Activated T-cell treated with anti-CD3 and anti-CD28 coated beads, Interleukin-2, amount 50 U/mL, for 24 hours (primary cell): Measurements from ENCODE around the gene MTHFD1L.

Experiments
- DNase-seq: peaks from one replicate; pipeline ENCODE4 v3.0.0-alpha.2; 2020
- H3K27ac Mint-ChIP-seq: 2 replicates; pipeline ENCODE4 v1.8.0; 2020; ENCODE audit warnings: mild to moderate bottlenecking, mixed read lengths
- H3K27me3 Mint-ChIP-seq: 2 replicates; pipeline ENCODE4 v1.8.0; 2020; ENCODE audit warnings: mixed read lengths
- H3K36me3 Mint-ChIP-seq: 2 replicates; pipeline ENCODE4 v1.8.0; 2020; ENCODE audit warnings: low read depth, mixed read lengths
- H3K4me1 Mint-ChIP-seq: 2 replicates; pipeline ENCODE4 v1.8.0; 2020; ENCODE audit warnings: low read depth, mixed read lengths
- H3K4me3 Mint-ChIP-seq: 2 replicates; pipeline ENCODE4 v1.8.0; 2020; ENCODE audit warnings: mild to moderate bottlenecking, moderate library complexity, mixed read lengths
- H3K9me3 Mint-ChIP-seq: 2 replicates; pipeline ENCODE4 v1.8.0; 2020; ENCODE audit warnings: mixed read lengths

MTHFD1L gene

DNA sequence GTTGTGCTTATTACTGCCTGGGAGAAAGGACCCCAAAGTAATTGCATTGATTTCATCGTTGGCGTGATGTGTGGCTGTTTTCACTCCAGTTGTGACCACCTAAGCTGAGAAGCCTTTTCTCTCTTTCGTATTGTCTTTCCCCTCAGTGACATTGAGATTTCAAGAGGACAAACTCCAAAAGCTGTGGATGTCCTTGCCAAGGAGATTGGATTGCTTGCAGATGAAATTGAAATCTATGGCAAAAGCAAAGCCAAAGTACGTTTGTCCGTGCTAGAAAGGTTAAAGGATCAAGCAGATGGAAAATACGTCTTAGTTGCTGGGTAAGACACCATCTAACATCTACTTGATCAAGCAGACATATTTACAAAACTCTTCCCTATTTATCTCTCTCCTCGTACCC lies 60.5 kb downstream of the MTHFD1L start:
- peaks cover 89% of the 10 kb centered on the region for H3K36me3 Mint-ChIP-seq
- no peak for DNase-seq
- no peak overlapping the region for H3K4me3 Mint-ChIP-seq
- no peaks in the 10 kb centered on the region for H3K27me3 Mint-ChIP-seq
- H3K9me3 Mint-ChIP-seq: no peaks in the 10 kb centered on the region
- H3K27ac Mint-ChIP-seq: no peak overlapping the region
- H3K4me1 Mint-ChIP-seq: no peaks in the 10 kb centered on the region

DNA sequence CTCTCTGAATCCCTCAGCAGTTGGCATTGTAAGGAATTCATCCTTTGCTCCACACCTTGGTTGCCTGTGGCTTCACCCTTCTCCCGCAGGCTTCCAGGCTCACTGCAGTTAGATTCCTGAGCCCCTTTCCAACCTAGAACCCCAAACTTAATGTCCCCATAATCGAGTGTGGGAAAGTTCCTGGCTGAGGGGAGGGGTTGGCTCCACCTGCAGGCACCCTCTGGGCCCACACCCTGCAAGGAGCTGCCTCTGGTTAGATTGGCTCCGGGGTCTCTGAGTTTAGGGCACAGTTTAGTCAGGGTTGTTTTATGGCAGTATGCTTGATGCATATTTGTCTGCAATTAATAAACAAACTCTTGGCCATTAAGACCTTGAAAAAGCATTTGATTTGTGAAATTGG lies 63.4 kb downstream of the MTHFD1L start:
- H3K27ac Mint-ChIP-seq: no peak overlapping the region
- peaks cover 91% of the 10 kb centered on the region for H3K36me3 Mint-ChIP-seq
- no peaks in the 10 kb centered on the region for H3K27me3 Mint-ChIP-seq
- no peak overlapping the region for H3K4me3 Mint-ChIP-seq
- H3K4me1 Mint-ChIP-seq: no peaks in the 10 kb centered on the region
- H3K9me3 Mint-ChIP-seq: no peaks in the 10 kb centered on the region
- no peak for DNase-seq

DNA sequence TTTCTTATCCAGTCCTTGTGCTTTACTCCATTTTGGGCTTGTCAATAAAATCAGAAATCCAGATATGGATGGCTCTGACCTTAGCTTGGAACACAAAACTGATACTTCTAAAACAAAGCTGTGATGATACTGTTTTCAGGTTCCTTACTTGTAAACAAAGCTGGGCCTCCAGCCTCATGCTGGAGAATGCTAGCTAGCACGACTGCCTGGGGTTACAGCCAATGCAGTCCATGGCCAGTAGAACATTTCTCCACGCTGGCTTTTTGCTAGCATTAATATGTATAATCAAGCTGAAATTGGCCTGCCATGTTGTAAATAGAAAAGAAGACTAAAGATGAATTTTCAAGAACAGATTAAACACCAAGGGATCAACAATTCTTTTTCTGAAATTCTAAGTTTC lies 63.9 kb downstream of the MTHFD1L start:
- peaks cover 91% of the 10 kb centered on the region for H3K36me3 Mint-ChIP-seq
- H3K4me1 Mint-ChIP-seq: no peaks in the 10 kb centered on the region
- no peak overlapping the region for H3K4me3 Mint-ChIP-seq
- H3K27ac Mint-ChIP-seq: no peak overlapping the region
- H3K27me3 Mint-ChIP-seq: no peaks in the 10 kb centered on the region
- H3K9me3 Mint-ChIP-seq: no peaks in the 10 kb centered on the region
- no peak for DNase-seq

DNA sequence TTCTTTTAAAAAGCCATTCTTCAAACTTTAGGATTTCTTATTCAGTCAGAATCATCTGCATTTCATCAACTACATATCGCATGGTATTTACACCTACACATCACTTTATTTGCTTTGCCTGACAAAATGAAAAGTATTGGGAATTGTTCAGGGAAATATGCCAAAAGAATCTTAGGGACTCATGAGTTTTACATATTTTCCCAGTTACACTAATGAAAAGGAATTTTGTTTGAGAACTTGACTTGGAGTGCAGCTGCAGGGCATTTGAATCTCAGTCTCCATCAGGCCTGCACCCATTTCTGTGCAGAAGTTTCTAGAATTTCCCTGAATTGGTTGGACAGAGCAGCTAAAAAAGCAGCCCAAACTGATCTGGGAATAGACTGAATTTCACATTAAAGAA lies 65.3 kb downstream of the MTHFD1L start:
- Mint-ChIP-seq H3K4me3 (no peak overlapping the region), H3K27ac (no peak overlapping the region), H3K9me3 (no peaks in the 10 kb centered on the region), H3K4me1 (no peaks in the 10 kb centered on the region), H3K36me3 (peaks cover 91% of the 10 kb centered on the region), H3K27me3 (no peaks in the 10 kb centered on the region)
- no peak for DNase-seq

DNA sequence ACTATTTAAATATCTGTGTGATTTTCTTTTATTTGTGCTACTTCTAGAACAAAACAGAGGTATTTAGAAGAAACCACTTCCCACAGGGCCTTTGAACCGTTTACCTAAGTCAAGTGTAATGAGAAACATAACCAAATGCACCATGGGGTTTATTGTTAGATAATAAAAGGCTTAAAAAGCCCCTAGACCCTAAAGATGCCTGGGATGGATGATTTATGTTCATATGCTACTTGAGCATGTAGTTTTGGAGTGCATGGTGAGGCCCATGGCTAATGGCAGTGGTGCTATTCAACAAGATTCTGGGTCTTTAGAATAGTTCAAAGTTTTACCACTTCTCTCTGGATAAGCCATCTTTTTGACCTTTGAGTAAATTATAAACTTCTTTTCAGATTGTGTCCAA lies 65.9 kb downstream of the MTHFD1L start:
- no peaks in the 10 kb centered on the region for H3K27me3 Mint-ChIP-seq
- H3K27ac Mint-ChIP-seq: no peak overlapping the region
- no peak for DNase-seq
- H3K36me3 Mint-ChIP-seq: peaks cover 91% of the 10 kb centered on the region
- no peak overlapping the region for H3K4me3 Mint-ChIP-seq
- no peaks in the 10 kb centered on the region for H3K9me3 Mint-ChIP-seq
- no peaks in the 10 kb centered on the region for H3K4me1 Mint-ChIP-seq

DNA sequence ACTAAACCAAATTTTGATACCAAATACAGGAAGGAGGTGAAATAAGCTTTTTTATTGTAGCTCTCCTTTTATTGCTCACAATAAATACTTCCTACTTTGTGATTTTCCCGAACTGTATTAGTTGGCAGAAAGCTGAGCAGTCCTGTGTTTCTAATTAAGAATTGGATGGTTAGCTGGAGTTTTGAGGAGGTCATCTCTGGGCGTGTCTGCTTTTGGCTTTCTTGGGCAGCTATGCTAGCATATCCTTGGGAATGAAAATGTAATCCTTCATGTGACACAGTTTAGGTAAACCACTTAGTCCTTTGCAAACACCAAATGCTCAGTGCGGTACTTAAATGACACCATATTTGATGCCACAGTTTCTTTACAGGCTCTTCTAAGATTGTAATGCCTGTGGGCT lies 67.5 kb downstream of the MTHFD1L start:
- Mint-ChIP-seq H3K4me3 (no peak overlapping the region), H3K4me1 (no peaks in the 10 kb centered on the region), H3K27me3 (no peaks in the 10 kb centered on the region), H3K9me3 (no peaks in the 10 kb centered on the region), H3K27ac (no peak overlapping the region), H3K36me3 (peaks cover 91% of the 10 kb centered on the region)
- no peak for DNase-seq

DNA sequence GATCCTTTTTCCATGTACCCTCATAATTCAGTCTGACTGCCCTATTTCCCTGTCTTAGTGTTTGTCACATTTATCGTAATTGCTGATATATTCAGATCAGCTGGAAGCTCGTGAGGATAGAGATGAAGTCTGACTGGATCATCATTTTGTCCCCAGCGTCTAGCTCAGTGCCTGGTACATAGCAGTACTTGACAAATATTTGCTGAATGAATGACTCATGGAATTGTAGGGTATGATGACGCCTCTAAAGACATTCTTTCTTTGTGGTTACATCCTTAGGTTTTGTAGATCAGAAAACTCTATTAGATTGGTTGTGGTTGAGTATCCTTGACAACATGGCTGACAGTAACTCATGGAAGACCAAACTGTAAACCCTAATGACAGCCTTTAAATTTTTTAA lies 68.9 kb downstream of the MTHFD1L start:
- no peaks in the 10 kb centered on the region for H3K9me3 Mint-ChIP-seq
- no peak for DNase-seq
- H3K27ac Mint-ChIP-seq: no peak overlapping the region
- H3K4me3 Mint-ChIP-seq: no peak overlapping the region
- no peaks in the 10 kb centered on the region for H3K4me1 Mint-ChIP-seq
- H3K27me3 Mint-ChIP-seq: no peaks in the 10 kb centered on the region
- H3K36me3 Mint-ChIP-seq: peaks cover 92% of the 10 kb centered on the region

DNA sequence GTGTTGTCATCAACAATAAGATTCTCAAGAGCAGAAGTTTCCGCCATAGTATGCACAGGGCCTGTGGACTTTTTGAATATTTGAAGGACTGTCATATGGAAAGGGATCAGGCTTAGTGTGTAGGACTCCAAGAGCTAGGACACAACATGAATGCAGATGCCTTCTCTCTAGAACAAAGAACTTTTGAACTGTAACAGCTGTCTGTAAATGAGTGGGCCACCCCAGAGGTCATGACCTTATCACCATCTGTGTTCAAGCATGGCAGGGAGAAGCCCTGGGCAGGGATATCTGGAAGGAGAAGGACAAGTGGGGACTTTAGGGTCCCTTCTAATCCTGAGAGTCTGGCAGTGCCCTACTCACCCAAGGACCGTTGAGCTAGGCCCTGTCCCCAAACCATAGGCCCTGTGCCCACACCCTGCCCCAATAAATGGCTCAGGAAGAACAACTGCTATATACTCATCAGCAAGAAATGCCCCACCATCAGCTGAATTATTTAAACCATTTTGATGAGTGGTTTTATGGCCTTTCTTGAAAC lies 70.6 kb downstream of the MTHFD1L start:
- Mint-ChIP-seq H3K27ac (no peak overlapping the region), H3K36me3 (peaks cover 93% of the 10 kb centered on the region), H3K27me3 (no peaks in the 10 kb centered on the region), H3K4me1 (no peaks in the 10 kb centered on the region), H3K9me3 (no peaks in the 10 kb centered on the region), H3K4me3 (no peak overlapping the region)
- no peak for DNase-seq

DNA sequence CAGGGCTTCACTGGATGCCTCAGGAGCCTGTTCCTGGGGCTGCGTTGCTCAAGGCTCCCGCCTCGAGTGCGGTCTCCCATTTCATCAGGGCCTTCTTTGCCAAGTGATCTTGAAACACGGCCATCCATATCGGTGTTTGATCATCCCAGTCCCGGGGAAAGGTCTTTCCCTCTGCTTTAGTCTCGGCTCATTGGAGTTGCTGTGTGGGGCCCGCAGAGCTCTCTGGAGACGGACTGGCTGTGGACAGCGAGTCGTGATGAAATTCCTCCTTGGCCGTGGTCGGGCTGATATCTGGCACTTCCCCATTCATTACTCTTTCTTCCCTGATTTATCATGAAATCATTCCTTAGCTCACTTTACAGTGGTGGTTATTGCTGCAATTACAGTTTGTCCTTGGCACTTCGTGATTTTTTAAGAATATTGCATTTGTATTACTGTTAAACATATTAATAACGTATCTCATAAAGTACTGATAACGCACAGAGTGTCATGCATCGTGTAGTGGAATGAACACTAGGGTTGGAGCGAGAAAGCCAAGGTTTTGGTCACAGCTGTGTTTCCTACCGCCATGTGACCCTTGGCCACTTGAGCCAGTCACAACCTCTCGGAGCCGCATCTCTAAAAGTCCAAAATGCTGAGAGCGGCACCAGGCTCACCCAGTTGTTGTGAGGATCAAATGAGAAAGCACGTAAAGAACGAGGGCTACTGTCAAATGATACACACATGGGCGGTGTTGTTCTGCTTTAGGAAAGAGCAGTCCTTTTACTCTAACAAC lies 71.8 kb downstream of the MTHFD1L start:
- H3K9me3 Mint-ChIP-seq: no peaks in the 10 kb centered on the region
- no peak overlapping the region for H3K4me3 Mint-ChIP-seq
- H3K4me1 Mint-ChIP-seq: no peaks in the 10 kb centered on the region
- DNase-seq: no peak
- H3K36me3 Mint-ChIP-seq: peaks cover 92% of the 10 kb centered on the region
- no peak overlapping the region for H3K27ac Mint-ChIP-seq
- no peaks in the 10 kb centered on the region for H3K27me3 Mint-ChIP-seq

DNA sequence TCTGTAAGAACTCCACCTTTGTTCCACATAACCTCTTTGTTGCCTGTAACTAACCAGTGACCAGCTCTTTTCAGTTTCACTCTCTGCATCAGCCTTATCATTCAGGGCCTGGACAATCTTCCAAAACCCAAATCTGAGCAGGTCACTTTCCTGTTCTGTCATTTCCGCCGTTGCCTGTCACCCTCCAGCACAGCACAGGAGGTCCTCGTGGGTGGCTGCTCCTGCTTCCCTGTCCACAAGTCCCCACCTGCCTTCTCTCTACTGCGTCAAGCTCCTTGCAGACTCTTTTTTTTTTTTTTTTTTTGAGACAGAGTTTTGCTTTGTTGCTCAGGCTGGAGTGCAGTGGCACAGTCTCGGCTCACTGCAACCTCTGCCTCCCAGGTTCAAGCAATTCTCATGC lies 73.9 kb downstream of the MTHFD1L start:
- Mint-ChIP-seq H3K27me3 (no peaks in the 10 kb centered on the region), H3K27ac (no peak overlapping the region), H3K4me1 (no peaks in the 10 kb centered on the region), H3K36me3 (peaks cover 88% of the 10 kb centered on the region), H3K4me3 (no peak overlapping the region), H3K9me3 (no peaks in the 10 kb centered on the region)
- no peak for DNase-seq

DNA sequence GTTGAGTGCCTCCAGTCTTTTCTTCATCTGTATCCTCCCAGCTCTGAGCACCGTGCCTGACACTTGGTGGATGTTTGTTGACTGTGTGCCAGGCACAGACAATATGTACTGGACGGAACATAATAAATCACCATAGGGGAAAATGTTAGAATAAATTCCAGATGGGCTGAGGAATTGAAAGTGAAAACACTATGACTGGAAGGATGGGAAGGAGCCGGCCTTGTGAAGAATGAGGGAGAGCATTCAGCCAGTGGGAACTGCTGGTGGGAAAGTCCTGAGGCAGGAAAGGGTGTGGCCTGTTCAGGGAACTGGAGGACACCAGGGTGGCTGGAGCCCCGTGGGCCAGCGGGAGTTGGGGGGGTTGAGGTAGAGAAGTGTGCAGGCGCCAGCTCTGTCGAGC lies 75.4 kb downstream of the MTHFD1L start:
- Mint-ChIP-seq H3K27ac (no peak overlapping the region), H3K4me1 (no peaks in the 10 kb centered on the region), H3K9me3 (no peaks in the 10 kb centered on the region), H3K4me3 (no peak overlapping the region), H3K36me3 (peaks cover 87% of the 10 kb centered on the region), H3K27me3 (no peaks in the 10 kb centered on the region)
- no peak for DNase-seq

DNA sequence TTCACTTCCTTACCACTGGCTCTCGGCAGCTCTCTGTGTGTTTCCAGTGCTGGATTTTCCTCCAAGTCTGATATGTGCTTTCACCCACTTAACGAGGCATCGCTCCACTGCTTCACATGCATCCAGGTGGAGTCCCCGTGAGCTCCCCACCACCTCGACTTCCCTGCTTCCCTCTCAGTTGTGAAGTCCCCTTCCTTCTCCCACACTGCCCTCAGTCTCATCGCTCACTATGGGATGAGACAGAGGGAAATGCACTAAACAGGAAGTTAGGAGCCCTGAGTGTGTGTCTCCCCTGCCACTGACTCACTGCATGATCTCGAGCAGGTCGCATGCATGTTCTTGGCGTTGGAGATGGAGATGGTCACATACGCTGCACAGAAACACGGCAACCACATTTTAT lies 84.0 kb downstream of the MTHFD1L start:
- Mint-ChIP-seq H3K9me3 (no peaks in the 10 kb centered on the region), H3K4me3 (no peak overlapping the region), H3K27ac (no peak overlapping the region), H3K27me3 (no peaks in the 10 kb centered on the region), H3K36me3 (peaks cover 94% of the 10 kb centered on the region), H3K4me1 (no peaks in the 10 kb centered on the region)
- no peak for DNase-seq

DNA sequence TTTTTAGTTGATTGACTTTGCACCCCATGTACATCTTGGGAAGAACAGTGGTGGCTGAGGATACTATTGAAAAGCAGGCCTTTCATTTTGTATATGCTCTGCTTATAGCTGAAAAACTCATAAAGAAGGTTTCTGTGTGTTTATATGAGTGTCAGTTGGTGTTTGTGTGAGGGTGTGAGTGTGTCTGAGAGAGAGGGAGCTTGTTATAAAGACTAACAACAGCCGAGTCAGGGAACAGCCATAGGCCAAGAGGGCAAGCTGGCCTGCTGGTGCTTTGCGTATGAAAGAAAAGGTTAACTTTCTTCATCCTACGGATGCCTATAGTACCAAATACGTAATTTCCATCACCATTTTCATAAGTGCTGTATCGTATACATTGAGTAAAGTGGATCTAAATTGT lies 88.3 kb downstream of the MTHFD1L start:
- Mint-ChIP-seq H3K27ac (no peak overlapping the region), H3K4me1 (no peaks in the 10 kb centered on the region), H3K4me3 (no peak overlapping the region), H3K27me3 (no peaks in the 10 kb centered on the region), H3K36me3 (peaks cover 98% of the 10 kb centered on the region), H3K9me3 (no peaks in the 10 kb centered on the region)
- DNase-seq: no peak

DNA sequence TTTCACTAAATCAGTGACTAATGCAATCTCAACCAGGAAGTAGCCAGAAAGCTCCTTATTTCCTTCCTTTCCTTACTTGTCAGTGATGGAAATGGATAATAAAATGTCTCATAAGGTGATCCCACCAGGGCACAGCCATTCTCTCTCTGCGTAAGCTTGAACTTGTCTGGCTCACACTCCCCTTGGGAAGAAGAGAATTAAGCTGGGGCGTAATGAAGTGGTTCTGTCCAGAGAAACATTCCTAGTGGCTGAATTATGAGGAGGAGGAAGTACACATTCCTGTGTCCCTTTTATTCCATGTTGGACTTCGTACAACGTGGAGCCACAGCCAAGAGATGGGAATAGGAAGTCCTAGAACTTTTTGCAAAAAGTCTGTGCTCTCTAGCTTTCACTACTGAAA lies 93.7 kb downstream of the MTHFD1L start:
- Mint-ChIP-seq H3K36me3 (peaks cover 94% of the 10 kb centered on the region), H3K27ac (no peak overlapping the region), H3K27me3 (no peaks in the 10 kb centered on the region), H3K9me3 (no peaks in the 10 kb centered on the region), H3K4me3 (no peak overlapping the region), H3K4me1 (no peaks in the 10 kb centered on the region)
- no peak for DNase-seq

DNA sequence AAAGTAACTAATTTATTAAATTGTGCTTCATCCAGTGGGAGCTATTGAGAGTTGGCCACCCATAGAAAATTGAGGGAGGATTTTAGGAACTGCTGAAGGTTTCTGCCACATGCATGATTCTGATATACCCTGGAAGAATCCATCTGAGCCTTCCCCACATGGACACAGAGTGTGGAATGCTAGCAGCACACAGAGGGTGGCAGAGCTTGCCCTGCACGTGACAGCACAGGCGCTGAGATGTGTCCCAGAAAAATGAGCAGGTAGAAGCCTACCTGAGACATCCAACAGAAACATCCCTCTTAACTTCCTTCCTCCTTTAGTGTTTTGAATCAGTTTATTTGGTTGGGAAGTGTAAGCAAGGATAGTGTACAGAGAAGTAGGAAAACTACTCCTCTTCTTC lies 96.9 kb downstream of the MTHFD1L start:
- peaks cover 96% of the 10 kb centered on the region for H3K36me3 Mint-ChIP-seq
- no peak overlapping the region for H3K27ac Mint-ChIP-seq
- H3K27me3 Mint-ChIP-seq: no peaks in the 10 kb centered on the region
- no peaks in the 10 kb centered on the region for H3K9me3 Mint-ChIP-seq
- DNase-seq: no peak
- H3K4me1 Mint-ChIP-seq: no peaks in the 10 kb centered on the region
- H3K4me3 Mint-ChIP-seq: no peak overlapping the region

DNA sequence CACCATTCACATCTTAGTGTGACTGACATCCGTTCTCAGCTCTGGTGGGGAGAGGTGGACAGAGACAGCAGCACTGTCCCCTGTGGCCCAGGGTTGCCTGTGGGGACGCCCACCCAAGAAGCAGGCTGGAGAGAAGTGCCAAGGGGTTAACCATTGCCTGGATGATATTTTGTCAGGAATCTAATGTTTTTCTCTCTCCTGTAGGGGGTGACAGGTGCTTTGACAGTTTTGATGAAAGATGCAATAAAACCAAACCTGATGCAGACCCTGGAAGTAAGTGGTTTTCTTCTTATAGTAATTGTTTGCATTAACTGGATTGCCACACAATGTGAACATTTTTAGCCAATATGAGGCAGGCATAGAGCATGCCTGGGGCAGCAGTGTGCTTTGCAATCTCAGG lies 99.3 kb downstream of the MTHFD1L start:
- Mint-ChIP-seq H3K27ac (no peak overlapping the region), H3K9me3 (no peaks in the 10 kb centered on the region), H3K4me3 (no peak overlapping the region), H3K36me3 (peaks cover 89% of the 10 kb centered on the region), H3K4me1 (no peaks in the 10 kb centered on the region), H3K27me3 (no peaks in the 10 kb centered on the region)
- DNase-seq: no peak
